ENCODE results near the gene BCAS3.

Gene BCAS3

GRCh38 chr17:60676758-60677307 lies 818 bp upstream of the BCAS3 start:
- DNase-seq: no peak

- DNase-seq: no peak
Observed at GRCh38 chr17:60678118-60678444, 430 bp downstream of the BCAS3 start.

- no peak for DNase-seq
Observed at GRCh38 chr17:60679287-60679686, 1.6 kb downstream of the BCAS3 start.

- DNase-seq: no peak
Observed at GRCh38 chr17:60680754-60681153, 3.1 kb downstream of the BCAS3 start.

GRCh38 chr17:60685437-60685836 lies 7.8 kb downstream of the BCAS3 start:
- DNase-seq: no peak

GRCh38 chr17:60695960-60696359 lies 18.3 kb downstream of the BCAS3 start:
- no peak for DNase-seq

GRCh38 chr17:60699090-60699489 lies 21.4 kb downstream of the BCAS3 start:
- no peak for DNase-seq

- DNase-seq: no peak
Observed at GRCh38 chr17:60704170-60704569, 26.5 kb downstream of the BCAS3 start.

- no peak for DNase-seq
Observed at GRCh38 chr17:60712675-60713074, 35.0 kb downstream of the BCAS3 start.

GRCh38 chr17:60713608-60714007 lies 36.0 kb downstream of the BCAS3 start:
- DNase-seq: no peak

GRCh38 chr17:60716766-60717165 lies 39.1 kb downstream of the BCAS3 start:
- DNase-seq: no peak

GRCh38 chr17:60717814-60718213 lies 40.2 kb downstream of the BCAS3 start:
- no peak for DNase-seq

- no peak for DNase-seq
Observed at GRCh38 chr17:60720763-60721531, 43.3 kb downstream of the BCAS3 start.

GRCh38 chr17:60724647-60725046 lies 47.0 kb downstream of the BCAS3 start:
- DNase-seq: no peak

- DNase-seq: no peak
Observed at GRCh38 chr17:60729854-60730253, 52.2 kb downstream of the BCAS3 start.

- no peak for DNase-seq
Observed at GRCh38 chr17:60730273-60730672, 52.6 kb downstream of the BCAS3 start.

GRCh38 chr17:60738287-60738686 lies 60.6 kb downstream of the BCAS3 start:
- no peak for DNase-seq

- DNase-seq: no peak
Observed at GRCh38 chr17:60740584-60740983, 62.9 kb downstream of the BCAS3 start.

GRCh38 chr17:60741031-60741430 lies 63.4 kb downstream of the BCAS3 start:
- DNase-seq: no peak

GRCh38 chr17:60743282-60743681 lies 65.6 kb downstream of the BCAS3 start:
- no peak for DNase-seq

GRCh38 chr17:60743799-60744198 lies 66.1 kb downstream of the BCAS3 start:
- DNase-seq: no peak

- no peak for DNase-seq
Observed at GRCh38 chr17:60744355-60744966, 66.8 kb downstream of the BCAS3 start.

GRCh38 chr17:60745544-60745943 lies 67.9 kb downstream of the BCAS3 start:
- no peak for DNase-seq

GRCh38 chr17:60747069-60747808 lies 69.6 kb downstream of the BCAS3 start:
- no peak for DNase-seq

All from NCI-H2081 treated with DMSO at 0.1 percent for 48 hours (cell line).